Nephron progenitor cell (in vitro differentiated cells): ENCODE measurements around the gene SLC51B.
A peak's percentile ranks its signal among the peaks of the same experiment; 100 is the strongest.

ENCODE experiments used
- DNase-seq: peaks from one replicate; pipeline ENCODE4 v3.0.0; 2021
- H3K27ac Mint-ChIP-seq: 2 replicates; pipeline ENCODE4 v1.8.0; 2021; ENCODE audit warnings: mild to moderate bottlenecking, moderate library complexity, mixed read lengths
- H3K27me3 Mint-ChIP-seq: 2 replicates; pipeline ENCODE4 v1.8.0; 2021; ENCODE audit warnings: mild to moderate bottlenecking, low read depth, mixed read lengths; ENCODE audit not compliant: poor library complexity
- H3K36me3 Mint-ChIP-seq: 2 replicates; pipeline ENCODE4 v1.8.0; 2021; ENCODE audit warnings: low read depth, mixed read lengths
- H3K4me1 Mint-ChIP-seq: 2 replicates; pipeline ENCODE4 v1.8.0; 2021; ENCODE audit warnings: mixed read lengths
- H3K4me3 Mint-ChIP-seq: 2 replicates; pipeline ENCODE4 v1.8.0; 2021; ENCODE audit warnings: mild to moderate bottlenecking, moderate library complexity, mixed read lengths
- H3K9me3 Mint-ChIP-seq: 2 replicates; pipeline ENCODE4 v1.8.0; 2021; ENCODE audit warnings: mild to moderate bottlenecking, moderate library complexity, mixed read lengths
- CTCF ChIP-seq: fragments of 200-600 bp; sonication (generic); IDR thresholded peaks from 2 replicates; pipeline ENCODE4 v1.5.0; 2021; ENCODE audit warnings: antibody characterized with exemption

SLC51B gene

GRCh38 chr15:65029736-65030208 is 15.4 kb upstream of the SLC51B start:
- Mint-ChIP-seq H3K27ac (no peak overlapping the region), H3K4me1 (peaks cover 41% of the 10 kb centered on the region), H3K4me3 (peak overlapping the region; percentile 68), H3K36me3 (peaks cover 15% of the 10 kb centered on the region), H3K27me3 (peaks cover 13% of the 10 kb centered on the region), H3K9me3 (no peaks in the 10 kb centered on the region)
- no peak for TF ChIP-seq CTCF
- DNase-seq: no peak

GRCh38 chr15:65032801-65033537 is 12.2 kb upstream of the SLC51B start:
- peak; percentile 75 for DNase-seq
- Mint-ChIP-seq H3K36me3 (no peaks in the 10 kb centered on the region), H3K27me3 (peaks cover 13% of the 10 kb centered on the region), H3K27ac (no peak overlapping the region), H3K4me3 (peak overlapping the region; percentile 42), H3K9me3 (no peaks in the 10 kb centered on the region), H3K4me1 (peaks cover 33% of the 10 kb centered on the region)
- TF ChIP-seq CTCF: peak; percentile 82

- H3K4me3 Mint-ChIP-seq: no peak overlapping the region
- no peaks in the 10 kb centered on the region for H3K36me3 Mint-ChIP-seq
- H3K27me3 Mint-ChIP-seq: peaks cover 13% of the 10 kb centered on the region
- peaks cover 29% of the 10 kb centered on the region for H3K4me1 Mint-ChIP-seq
- no peak overlapping the region for H3K27ac Mint-ChIP-seq
- no peaks in the 10 kb centered on the region for H3K9me3 Mint-ChIP-seq
- TF ChIP-seq CTCF: no peak
- no peak for DNase-seq
Observed at GRCh38 chr15:65033659-65034269, 11.4 kb upstream of the SLC51B start.

GRCh38 chr15:65034719-65035118 is 10.5 kb upstream of the SLC51B start:
- no peak for TF ChIP-seq CTCF
- Mint-ChIP-seq H3K4me1 (peaks cover 38% of the 10 kb centered on the region), H3K4me3 (no peak overlapping the region), H3K36me3 (no peaks in the 10 kb centered on the region), H3K27ac (no peak overlapping the region), H3K27me3 (peaks cover 13% of the 10 kb centered on the region), H3K9me3 (no peaks in the 10 kb centered on the region)
- DNase-seq: no peak

- Mint-ChIP-seq H3K27ac (no peak overlapping the region), H3K36me3 (no peaks in the 10 kb centered on the region), H3K4me1 (peaks cover 42% of the 10 kb centered on the region), H3K4me3 (no peak overlapping the region), H3K27me3 (peaks cover 3% of the 10 kb centered on the region), H3K9me3 (no peaks in the 10 kb centered on the region)
- no peak for TF ChIP-seq CTCF
- DNase-seq: no peak
Observed at GRCh38 chr15:65037309-65037708, 7.9 kb upstream of the SLC51B start.
